Hepatocyte (in vitro differentiated cells): ENCODE data around the gene CDK7. TPM values are rescaled to one million over a fixed set of nuclear protein-coding genes. Genes with fewer than 3 reads are reported as not detected.

Source experiments
- DNase-seq: peaks from one replicate; pipeline ENCODE4 v3.0.0-alpha.2; 2016; ENCODE audit warnings: low spot score
- H2AFZ ChIP-seq: fragments of 200-600 bp; sonication (generic); 2 replicates; pipeline ENCODE4 v1.6.0; 2016; ENCODE audit warnings: antibody characterized with exemption, mild to moderate bottlenecking
- H3K27ac ChIP-seq: fragments of 200-600 bp; sonication (generic); 2 replicates; pipeline ENCODE4 v1.5.1; 2016; ENCODE audit warnings: mild to moderate bottlenecking
- H3K27me3 ChIP-seq: fragments of 200-600 bp; sonication (generic); 2 replicates; pipeline ENCODE4 v1.6.1; 2016
- H3K36me3 ChIP-seq: fragments of 200-600 bp; sonication (generic); replicated peaks from 2 replicates; pipeline ENCODE4 v1.5.1; 2016; ENCODE audit warnings: low read depth; ENCODE audit not compliant: insufficient read depth
- H3K4me1 ChIP-seq: fragments of 200-600 bp; sonication (generic); 2 replicates; pipeline ENCODE4 v1.5.1; 2016; ENCODE audit warnings: mild to moderate bottlenecking, moderate library complexity; ENCODE audit not compliant: insufficient read depth
- H3K4me2 ChIP-seq: fragments of 200-600 bp; sonication (generic); 2 replicates; pipeline ENCODE4 v1.6.0; 2016
- H3K4me3 ChIP-seq: fragments of 200-600 bp; sonication (generic); 2 replicates; pipeline ENCODE4 v1.5.1; 2016; ENCODE audit warnings: mild to moderate bottlenecking
- H3K79me2 ChIP-seq: fragments of 200-600 bp; sonication (generic); 2 replicates; pipeline ENCODE4 v1.6.0; 2017; ENCODE audit warnings: mild to moderate bottlenecking
- H3K9me2 ChIP-seq: fragments of 200-600 bp; sonication (generic); replicated peaks from 2 replicates; pipeline ENCODE4 v1.6.0; 2017; ENCODE audit warnings: mild to moderate bottlenecking; ENCODE audit not compliant: insufficient read depth
- H3K9me3 ChIP-seq: fragments of 200-600 bp; sonication (generic); 2 replicates; pipeline ENCODE4 v1.5.1; 2016; ENCODE audit warnings: low read depth, mild to moderate bottlenecking
- H4K20me1 ChIP-seq: fragments of 200-600 bp; sonication (generic); 2 replicates; pipeline ENCODE4 v1.6.0; 2016; ENCODE audit warnings: mild to moderate bottlenecking; ENCODE audit not compliant: insufficient read depth, poor library complexity, severe bottlenecking
- CTCF ChIP-seq: fragments of 200-600 bp; sonication (generic); IDR thresholded peaks from 2 replicates; pipeline ENCODE4 v1.5.1; 2016; ENCODE audit warnings: antibody characterized with exemption, mild to moderate bottlenecking; ENCODE audit not compliant: poor library complexity
- EZH2 ChIP-seq: fragments of 200-600 bp; sonication (generic); IDR thresholded peaks from 2 replicates; pipeline ENCODE4 v1.6.1; 2016; ENCODE audit warnings: antibody characterized with exemption, mild to moderate bottlenecking, borderline replicate concordance
- EZH2phosphoT487 ChIP-seq: fragments of 200-600 bp; sonication (generic); IDR thresholded peaks from one replicate; pipeline ENCODE4 v1.6.1; 2018; ENCODE audit warnings: antibody characterized with exemption, mild to moderate bottlenecking, low read depth, moderate library complexity; ENCODE audit not compliant: unreplicated experiment, severe bottlenecking
- WGBS: methylation state at CpG from one replicate; pipeline ENCODE4 v1.1.6; 2016; ENCODE audit warnings: low lambda C conversion rate; ENCODE audit errors: missing lambda C conversion rate; 5-methylcytosine and 5-hydroxymethylcytosine counted together
- polyA plus RNA-seq: library from polyadenylated mRNA; unstranded; fragments of >200 nt; fragmentation: Nextera tagmentation; extraction: Ambion mirVana; gene quantifications from 2 replicates; pipeline ENCODE4 v1.2.1, GENCODE V29; 2016
- total RNA-seq: library from RNA; depleted of rRNA; stranded (reverse); fragments of >200 nt; gene quantifications from 2 replicates; pipeline ENCODE4 v1.2.3, GENCODE V29; 2014

Gene CDK7
- total and polyA plus RNA-seq, 2 experiments from 2014 or later, result 36.4 to 41.1 TPM

DNA sequence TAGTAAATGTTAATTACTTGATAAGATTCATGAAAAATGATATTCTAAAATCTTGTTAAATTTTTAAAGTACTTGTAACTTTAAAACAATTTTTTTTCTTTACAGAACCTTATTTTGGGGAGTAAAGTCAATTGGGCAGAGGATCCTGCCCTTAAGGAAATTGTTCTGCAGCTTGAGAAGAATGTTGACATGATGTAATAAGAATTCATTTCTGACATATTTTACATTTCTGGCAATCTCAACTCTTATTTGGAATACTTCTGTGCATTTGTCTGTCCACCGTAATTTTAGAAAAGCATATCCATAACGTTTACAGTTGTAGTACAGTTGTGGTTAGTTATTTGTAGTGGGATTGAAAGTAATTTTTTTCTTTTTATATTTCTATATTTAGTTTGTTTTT is 25.1 kb upstream of the CDK7 start:
- no peak for TF ChIP-seq EZH2phosphoT487
- TF ChIP-seq CTCF, result no peak
- TF ChIP-seq EZH2, result no peak
- H3K4me3 ChIP-seq, result no peak overlapping the region
- no peaks in the 10 kb centered on the region for H3K79me2 ChIP-seq
- no peaks in the 10 kb centered on the region for H3K4me1 ChIP-seq
- no peak overlapping the region for H2AFZ ChIP-seq
- H3K27me3 ChIP-seq, result no peaks in the 10 kb centered on the region
- no peak for DNase-seq
- no peak overlapping the region for H3K4me2 ChIP-seq
- H4K20me1 ChIP-seq, result no peaks in the 10 kb centered on the region
- no peaks in the 10 kb centered on the region for H3K9me3 ChIP-seq
- no peak overlapping the region for H3K27ac ChIP-seq
- H3K9me2 ChIP-seq, result no peaks in the 10 kb centered on the region
- H3K36me3 ChIP-seq, result no peaks in the 10 kb centered on the region
- 91% methylated on average over 2 of the region's 2 CpGs for WGBS

DNA sequence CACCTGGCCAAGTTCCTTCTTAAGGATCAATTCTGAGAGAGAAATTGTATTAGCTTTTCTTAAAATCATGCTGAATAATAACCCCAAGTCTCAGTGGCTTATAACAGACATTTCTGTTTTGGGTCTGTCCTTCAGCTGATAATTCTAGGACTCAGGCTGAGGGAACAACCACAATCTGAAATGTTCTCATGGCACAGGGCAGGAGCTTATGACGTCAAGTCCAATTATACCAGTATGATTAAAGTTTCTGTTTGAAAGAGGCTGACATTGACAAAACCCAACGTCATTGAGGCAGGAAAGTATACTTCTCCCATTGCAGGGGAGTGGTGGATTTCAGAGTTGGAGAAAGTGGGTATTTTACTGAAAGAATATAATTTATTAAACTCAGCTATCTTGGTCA is 23.5 kb upstream of the CDK7 start:
- Histone ChIP-seq H2AFZ (no peak overlapping the region), H3K27ac (no peak overlapping the region), H3K79me2 (no peaks in the 10 kb centered on the region), H3K4me3 (no peak overlapping the region), H3K27me3 (no peaks in the 10 kb centered on the region), H4K20me1 (no peaks in the 10 kb centered on the region), H3K36me3 (no peaks in the 10 kb centered on the region), H3K4me1 (no peaks in the 10 kb centered on the region), H3K9me3 (no peaks in the 10 kb centered on the region), H3K9me2 (no peaks in the 10 kb centered on the region), H3K4me2 (no peak overlapping the region)
- WGBS, result 93% methylated on average over 2 of the region's 2 CpGs
- TF ChIP-seq CTCF (no peak), EZH2 (no peak), EZH2phosphoT487 (no peak)
- DNase-seq, result no peak

DNA sequence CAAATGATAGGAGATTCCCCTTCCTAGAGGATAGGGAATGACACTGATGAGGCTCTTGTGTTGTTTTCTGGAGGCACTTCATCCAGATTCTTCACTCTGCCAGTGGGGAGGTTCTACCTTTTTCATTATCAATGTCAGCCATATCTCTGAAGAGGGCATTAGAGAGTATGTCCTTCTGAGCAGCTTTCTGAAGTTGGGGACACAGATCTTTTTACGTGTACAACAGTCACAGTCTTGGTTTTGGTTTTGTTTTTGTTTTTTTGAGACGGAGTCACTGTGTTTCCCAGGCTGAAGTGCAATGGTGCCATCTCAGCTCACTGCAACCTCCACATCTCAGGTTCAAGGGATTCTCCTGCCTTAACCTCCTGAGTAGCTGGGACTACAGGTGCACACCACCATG is 22.7 kb upstream of the CDK7 start:
- no peak overlapping the region for H2AFZ ChIP-seq
- H4K20me1 ChIP-seq, result no peaks in the 10 kb centered on the region
- no peaks in the 10 kb centered on the region for H3K4me1 ChIP-seq
- no peaks in the 10 kb centered on the region for H3K79me2 ChIP-seq
- no peaks in the 10 kb centered on the region for H3K27me3 ChIP-seq
- TF ChIP-seq CTCF (no peak), EZH2phosphoT487 (no peak)
- no peaks in the 10 kb centered on the region for H3K9me3 ChIP-seq
- WGBS, result 91% methylated on average over 2 of the region's 2 CpGs
- no peaks in the 10 kb centered on the region for H3K9me2 ChIP-seq
- no peak overlapping the region for H3K27ac ChIP-seq
- DNase-seq, result no peak
- H3K4me3 ChIP-seq, result no peak overlapping the region
- H3K36me3 ChIP-seq, result no peaks in the 10 kb centered on the region
- H3K4me2 ChIP-seq, result no peak overlapping the region
